ENCODE measurements around the gene NPSR1. TPM values are rescaled to one million over a fixed set of nuclear protein-coding genes. Genes with fewer than 3 reads are reported as not detected.

The NPSR1 gene
- total RNA-seq, 1 donor from 2014 or later = not detected

DNA sequence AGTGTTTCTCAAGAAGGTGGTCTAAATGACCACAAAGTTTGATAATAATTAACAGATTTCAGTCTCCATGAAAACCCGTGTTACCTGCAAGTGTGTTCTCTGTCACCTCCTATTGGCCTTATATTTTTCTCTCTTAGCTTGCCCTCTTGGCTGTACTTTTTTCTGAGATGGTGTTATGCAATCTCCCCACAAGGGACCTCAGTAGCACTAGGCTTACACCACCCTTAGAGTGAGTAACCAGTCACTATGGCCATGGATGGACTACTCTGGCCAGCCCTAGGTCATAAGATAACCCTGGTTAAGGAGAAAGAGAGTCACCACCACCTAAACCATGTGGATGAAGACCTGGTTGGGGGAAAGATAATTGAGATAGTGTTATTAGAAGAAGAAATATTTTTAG, 76.8 kb downstream of the NPSR1 start:
- no peak overlapping the region for H3K4me3 Mint-ChIP-seq
- H3K36me3 Mint-ChIP-seq (ENCODE audit: low read depth) = no peaks in the 10 kb centered on the region
- H3K4me1 Mint-ChIP-seq = no peaks in the 10 kb centered on the region
- DNase-seq = no peak
- peaks cover 5% of the 10 kb centered on the region for H3K27me3 Mint-ChIP-seq
- no peak overlapping the region for H3K27ac Mint-ChIP-seq
- intact Hi-C loops (cut with micrococcal nuclease) = no loop called here
- H3K9me3 Mint-ChIP-seq = no peaks in the 10 kb centered on the region

DNA sequence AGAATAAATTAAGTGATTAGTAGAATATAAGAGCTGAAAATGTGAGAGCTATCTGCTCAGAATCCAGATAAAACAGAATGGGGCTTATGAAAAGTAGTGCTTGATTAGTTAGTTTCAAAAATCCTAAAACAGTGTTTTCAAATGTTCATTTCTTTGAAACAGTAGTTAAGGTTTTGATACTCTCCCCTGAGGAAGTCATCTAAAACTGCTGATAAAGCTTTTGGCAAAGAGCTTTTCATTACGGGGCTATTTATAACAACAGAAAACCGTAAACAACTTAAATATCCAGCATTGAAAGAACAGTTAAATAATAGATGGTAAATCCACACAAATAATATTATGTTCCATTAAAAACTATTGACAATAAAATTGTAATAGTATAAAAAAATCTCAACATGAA, 77.5 kb downstream of the NPSR1 start:
- H3K27ac Mint-ChIP-seq = no peak overlapping the region
- no peaks in the 10 kb centered on the region for H3K36me3 Mint-ChIP-seq (ENCODE audit: low read depth)
- DNase-seq = no peak
- H3K27me3 Mint-ChIP-seq = peaks cover 5% of the 10 kb centered on the region
- no peaks in the 10 kb centered on the region for H3K4me1 Mint-ChIP-seq
- H3K4me3 Mint-ChIP-seq = no peak overlapping the region
- no peaks in the 10 kb centered on the region for H3K9me3 Mint-ChIP-seq
- intact Hi-C loops (cut with micrococcal nuclease) = no loop called here

DNA sequence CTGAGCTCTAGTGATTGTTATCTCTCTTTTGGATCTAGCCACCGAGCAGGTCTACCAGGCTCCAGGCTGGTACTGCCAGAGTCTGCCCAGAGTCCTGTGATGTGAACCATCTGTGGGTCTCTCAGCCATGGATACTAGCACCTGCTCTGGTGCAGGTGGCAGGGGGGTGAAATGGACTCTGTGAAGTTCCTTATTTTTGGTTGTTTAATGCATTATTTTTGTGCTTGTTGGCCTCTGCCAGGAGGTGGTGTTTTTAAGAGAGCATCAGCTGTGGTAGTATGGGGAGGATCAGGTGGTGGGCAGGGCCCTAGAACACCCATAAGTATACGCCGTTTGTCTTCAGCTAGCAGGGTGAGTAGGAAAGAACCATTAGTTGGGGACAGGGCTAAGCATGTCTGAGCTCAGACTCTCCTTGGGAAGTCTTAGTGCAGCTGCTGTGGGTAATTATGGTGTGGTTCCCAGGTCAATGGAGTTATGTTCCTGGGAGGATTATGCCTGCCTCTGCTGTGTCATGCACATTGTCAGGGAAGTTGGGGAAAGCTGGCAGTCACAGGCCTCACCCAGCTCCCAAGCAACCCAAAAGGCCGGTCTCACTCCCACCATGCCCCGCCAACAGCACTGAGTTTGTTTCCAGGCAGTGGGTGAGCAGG, 81.8 kb downstream of the NPSR1 start:
- Mint-ChIP-seq H3K4me3 (no peak overlapping the region), H3K4me1 (no peaks in the 10 kb centered on the region), H3K27me3 (peaks cover 2% of the 10 kb centered on the region), H3K36me3 (ENCODE audit: low read depth) (no peaks in the 10 kb centered on the region), H3K27ac (no peak overlapping the region), H3K9me3 (no peaks in the 10 kb centered on the region)
- intact Hi-C loops (cut with micrococcal nuclease) = no loop called here
- no peak for DNase-seq

DNA sequence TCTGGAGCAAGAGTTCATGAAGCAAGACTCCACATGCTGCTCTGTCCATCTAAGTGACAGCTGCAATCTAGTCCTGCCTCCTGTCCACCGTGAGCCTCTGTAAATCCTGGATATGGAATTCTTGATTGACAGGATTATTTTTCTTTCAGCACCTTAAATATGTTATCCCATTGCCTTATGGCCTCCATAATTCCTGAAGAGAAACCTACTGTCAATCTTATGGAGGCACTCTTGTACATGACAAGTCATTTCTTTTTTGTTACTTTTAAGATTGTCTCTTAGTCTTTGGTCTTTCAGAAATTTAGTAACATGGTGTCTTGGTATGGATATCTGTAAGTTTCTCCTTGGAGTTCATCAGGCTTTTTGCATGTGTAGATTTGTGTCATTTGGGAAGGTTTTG, 82.8 kb downstream of the NPSR1 start:
- intact Hi-C loops (cut with micrococcal nuclease) = no loop called here
- Mint-ChIP-seq H3K27ac (no peak overlapping the region), H3K4me3 (no peak overlapping the region)

DNA sequence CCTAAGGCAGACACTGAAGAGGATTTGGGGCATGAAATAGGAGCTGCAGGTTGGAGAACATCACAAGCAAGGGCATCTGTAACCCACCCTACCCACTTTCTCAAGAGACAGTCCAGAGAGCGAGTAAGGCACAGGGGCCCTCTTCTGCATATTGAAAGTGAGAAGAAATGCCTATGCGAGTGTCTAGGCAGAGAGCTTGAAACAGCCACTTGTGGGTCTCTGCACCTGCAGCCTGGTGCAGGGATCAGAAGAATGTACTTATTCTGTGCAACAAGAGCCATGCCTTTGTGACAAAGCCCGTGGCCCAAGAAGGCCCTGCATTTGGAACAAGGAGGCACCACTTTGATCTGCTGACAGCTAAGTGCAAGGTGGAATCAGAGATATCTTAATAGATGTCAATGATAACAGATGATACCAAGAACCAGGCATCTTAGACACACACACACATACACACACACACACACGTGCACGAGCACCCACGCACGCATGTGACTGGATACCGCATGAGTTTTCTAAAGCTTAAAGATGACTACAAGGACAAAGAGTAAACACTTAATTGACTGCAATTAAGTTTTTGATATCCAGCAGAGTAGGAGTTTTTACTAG, 89.3 kb downstream of the NPSR1 start:
- Mint-ChIP-seq H3K4me3 (no peak overlapping the region), H3K27me3 (no peaks in the 10 kb centered on the region), H3K4me1 (no peaks in the 10 kb centered on the region), H3K27ac (no peak overlapping the region), H3K9me3 (no peaks in the 10 kb centered on the region), H3K36me3 (ENCODE audit: low read depth) (no peaks in the 10 kb centered on the region)
- no peak for DNase-seq
- intact Hi-C loops (cut with micrococcal nuclease) = no loop called here

More for the DNA sequence above, 82.8 kb downstream of the NPSR1 start:
- DNase-seq = no peak
- Mint-ChIP-seq H3K4me1 (no peaks in the 10 kb centered on the region), H3K27me3 (peaks cover 2% of the 10 kb centered on the region), H3K36me3 (ENCODE audit: low read depth) (no peaks in the 10 kb centered on the region), H3K9me3 (no peaks in the 10 kb centered on the region)

DNA sequence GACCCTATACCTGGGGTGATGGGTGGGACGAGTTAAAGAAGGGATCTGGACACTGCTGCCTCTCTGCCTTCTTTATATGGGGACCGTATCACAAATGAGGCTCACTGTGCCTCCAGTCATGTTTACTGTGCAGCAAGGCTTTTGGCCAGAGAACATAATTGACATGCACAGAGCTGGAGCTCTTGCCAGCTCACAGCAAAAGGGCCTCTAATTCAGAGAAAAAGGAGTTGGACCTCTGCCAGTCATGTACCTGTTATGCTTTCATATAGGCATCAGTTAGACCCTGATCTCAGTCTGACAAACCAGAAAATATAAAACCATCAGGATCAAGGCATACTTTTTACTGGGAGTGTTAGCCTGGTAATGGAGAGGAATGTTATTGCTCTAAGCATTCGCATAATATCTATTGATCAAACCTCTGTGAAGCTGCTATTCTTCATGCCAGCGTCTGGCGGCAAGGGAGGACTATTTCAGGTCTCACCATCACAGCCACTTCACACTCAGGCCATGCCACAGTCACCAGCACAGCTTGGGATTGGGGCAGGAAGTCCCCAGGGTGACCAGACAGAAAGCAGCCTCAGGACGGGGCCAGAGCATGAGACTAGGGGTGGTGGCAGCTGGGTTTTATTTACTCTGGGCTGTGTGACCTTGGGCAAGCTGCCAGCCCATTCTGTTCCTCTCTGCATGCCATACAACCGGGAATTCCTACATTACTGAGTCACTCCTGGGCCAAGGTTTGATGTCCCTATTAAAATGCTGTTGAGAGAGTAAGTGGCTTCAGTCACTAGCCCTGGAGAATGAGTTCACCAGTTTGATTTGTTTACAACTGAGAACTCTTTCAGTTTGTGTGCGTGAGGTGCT, 90.1 kb downstream of the NPSR1 start:
- no peak overlapping the region for H3K4me3 Mint-ChIP-seq
- no peaks in the 10 kb centered on the region for H3K27me3 Mint-ChIP-seq
- no peak overlapping the region for H3K27ac Mint-ChIP-seq
- no peak for DNase-seq
- H3K9me3 Mint-ChIP-seq = no peaks in the 10 kb centered on the region
- H3K4me1 Mint-ChIP-seq = no peaks in the 10 kb centered on the region
- H3K36me3 Mint-ChIP-seq (ENCODE audit: low read depth) = no peaks in the 10 kb centered on the region
- intact Hi-C loops (cut with micrococcal nuclease) = no loop called here

DNA sequence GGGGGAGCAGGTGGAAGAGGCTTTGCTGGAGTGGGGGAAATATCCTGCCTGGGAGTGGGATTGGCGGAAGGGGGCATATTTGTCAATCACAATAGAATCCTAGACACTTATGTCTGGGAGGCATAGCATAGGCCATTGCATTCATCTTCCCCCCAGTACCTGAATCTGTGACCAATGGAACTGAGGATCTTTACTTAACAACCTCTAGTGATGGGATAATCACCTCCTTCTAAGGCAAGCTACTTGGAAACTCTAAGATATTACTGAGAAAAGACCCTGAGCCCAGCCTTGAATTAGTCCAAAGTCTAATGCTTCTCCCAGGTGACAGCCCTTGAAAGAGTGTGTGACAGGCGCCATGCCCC, 90.7 kb downstream of the NPSR1 start:
- no peak overlapping the region for H3K27ac Mint-ChIP-seq
- intact Hi-C loops (cut with micrococcal nuclease) = no loop called here

DNA sequence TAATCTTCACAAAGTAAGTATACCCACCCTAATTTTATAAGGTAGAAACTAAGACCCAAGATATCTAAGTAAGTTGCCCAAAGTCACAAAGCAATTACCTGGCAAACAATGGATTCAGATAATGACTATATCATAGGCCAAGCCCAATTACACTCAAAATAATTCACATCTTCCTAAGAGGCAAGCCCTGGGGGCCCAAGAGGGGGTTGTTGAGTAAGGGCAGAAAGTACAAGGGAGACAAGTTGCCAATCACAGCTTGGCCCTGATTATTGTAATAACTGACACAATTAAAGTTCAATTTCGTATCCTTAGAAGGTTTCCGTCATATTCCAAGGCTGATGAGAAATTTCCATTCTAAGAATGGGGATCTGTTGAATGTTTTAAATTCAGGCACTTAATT, 91.4 kb downstream of the NPSR1 start:
- no peaks in the 10 kb centered on the region for H3K36me3 Mint-ChIP-seq (ENCODE audit: low read depth)
- no peaks in the 10 kb centered on the region for H3K4me1 Mint-ChIP-seq
- no peak overlapping the region for H3K27ac Mint-ChIP-seq
- no peak for DNase-seq
- H3K4me3 Mint-ChIP-seq = no peak overlapping the region
- H3K9me3 Mint-ChIP-seq = no peaks in the 10 kb centered on the region
- no peaks in the 10 kb centered on the region for H3K27me3 Mint-ChIP-seq
- intact Hi-C loops (cut with micrococcal nuclease) = no loop called here

More for the DNA sequence above, 90.7 kb downstream of the NPSR1 start:
- Mint-ChIP-seq H3K9me3 (no peaks in the 10 kb centered on the region), H3K4me3 (no peak overlapping the region), H3K4me1 (no peaks in the 10 kb centered on the region), H3K27me3 (no peaks in the 10 kb centered on the region), H3K36me3 (ENCODE audit: low read depth) (no peaks in the 10 kb centered on the region)
- DNase-seq = no peak

DNA sequence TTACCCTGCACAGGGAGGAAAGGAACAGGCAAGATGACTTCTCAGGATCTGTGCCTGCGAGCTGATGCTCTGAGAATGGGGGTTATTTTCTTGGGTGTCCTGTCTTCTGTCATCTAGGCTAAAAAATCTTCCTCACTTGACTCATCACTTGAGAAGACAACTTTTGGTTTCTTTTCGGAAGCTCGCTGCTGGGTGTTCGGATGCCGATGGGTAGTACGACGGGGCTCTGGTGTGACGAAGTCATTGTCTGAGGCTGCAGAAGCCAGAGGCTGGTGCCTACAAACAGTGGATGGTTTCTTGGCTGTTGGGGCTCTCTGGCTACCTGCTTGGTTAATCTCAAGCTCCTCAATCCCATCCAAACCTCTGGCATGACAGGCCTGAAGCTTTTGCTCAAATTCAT, 92.2 kb downstream of the NPSR1 start:
- Mint-ChIP-seq H3K4me1 (no peaks in the 10 kb centered on the region), H3K9me3 (no peaks in the 10 kb centered on the region), H3K36me3 (ENCODE audit: low read depth) (no peaks in the 10 kb centered on the region), H3K4me3 (no peak overlapping the region), H3K27ac (no peak overlapping the region), H3K27me3 (no peaks in the 10 kb centered on the region)
- intact Hi-C loops (cut with micrococcal nuclease) = no loop called here
- DNase-seq = no peak

DNA sequence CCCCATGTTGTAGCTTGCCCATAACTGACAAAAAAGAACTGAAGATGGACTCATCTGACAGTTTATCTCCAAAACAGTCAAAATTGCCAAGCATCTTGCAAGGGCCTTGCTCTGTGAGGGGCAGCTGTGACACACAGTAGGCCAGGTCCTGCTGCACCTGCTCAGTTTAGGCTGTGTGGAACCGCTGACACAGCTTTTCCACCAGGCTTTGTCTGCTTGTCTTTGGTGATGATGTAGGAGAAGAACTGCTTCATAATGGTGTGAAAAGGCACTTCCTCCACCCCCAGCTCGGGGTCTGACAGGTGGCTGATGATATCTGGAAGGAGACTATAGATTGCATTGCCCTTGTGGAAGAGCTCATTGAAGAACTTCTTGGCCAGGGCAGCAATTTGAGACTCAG, 92.6 kb downstream of the NPSR1 start:
- Mint-ChIP-seq H3K36me3 (ENCODE audit: low read depth) (no peaks in the 10 kb centered on the region), H3K4me3 (no peak overlapping the region), H3K27me3 (no peaks in the 10 kb centered on the region), H3K4me1 (no peaks in the 10 kb centered on the region), H3K27ac (no peak overlapping the region), H3K9me3 (no peaks in the 10 kb centered on the region)
- intact Hi-C loops (cut with micrococcal nuclease) = no loop called here
- no peak for DNase-seq

DNA sequence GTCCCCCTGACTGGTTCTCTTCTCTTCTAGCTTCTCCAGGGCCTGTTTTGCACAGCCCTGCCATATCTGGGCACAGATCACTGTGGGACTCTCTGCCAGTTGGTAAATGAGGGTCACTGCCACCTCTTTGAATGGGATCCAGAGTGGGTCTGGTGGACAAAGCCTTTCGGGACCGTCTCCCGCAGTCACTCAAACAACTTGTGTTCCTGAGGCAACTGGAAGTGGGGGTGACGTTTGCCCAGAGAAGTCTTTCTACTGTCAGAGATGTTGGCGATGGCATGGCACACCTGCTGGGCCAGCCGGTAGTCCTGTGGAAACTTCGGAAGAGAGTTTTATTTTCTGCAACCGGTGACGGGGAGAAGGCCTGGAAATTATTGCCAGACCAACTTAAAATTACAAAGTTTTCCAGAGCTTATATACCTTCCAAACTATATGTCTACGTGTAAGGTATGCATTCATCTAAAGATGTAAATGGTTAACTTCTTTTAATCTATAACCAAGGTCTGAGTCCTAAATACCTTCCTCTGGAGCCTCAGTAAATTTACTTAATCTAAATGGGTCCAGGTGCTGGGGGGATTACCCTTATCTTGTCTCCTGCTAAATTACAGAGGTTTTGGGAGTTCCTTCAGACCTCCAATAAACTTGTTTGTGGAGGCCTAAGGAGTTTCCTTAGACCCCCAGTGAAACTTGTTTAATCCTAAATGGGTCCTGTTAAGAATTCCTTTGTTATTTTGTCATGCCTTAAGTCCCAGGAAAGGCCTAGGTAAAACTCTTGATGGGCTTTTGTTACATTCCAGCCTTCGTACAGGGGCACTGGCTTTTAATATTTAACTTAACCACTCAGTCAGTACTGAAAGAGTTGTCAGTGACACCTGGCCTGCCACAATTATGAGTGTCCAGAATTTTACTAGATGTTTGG, 94.0 kb downstream of the NPSR1 start:
- no peaks in the 10 kb centered on the region for H3K9me3 Mint-ChIP-seq
- intact Hi-C loops (cut with micrococcal nuclease) = no loop called here
- no peaks in the 10 kb centered on the region for H3K36me3 Mint-ChIP-seq (ENCODE audit: low read depth)
- no peak overlapping the region for H3K4me3 Mint-ChIP-seq
- no peaks in the 10 kb centered on the region for H3K4me1 Mint-ChIP-seq
- H3K27ac Mint-ChIP-seq = no peak overlapping the region
- DNase-seq = no peak
- H3K27me3 Mint-ChIP-seq = no peaks in the 10 kb centered on the region

DNA sequence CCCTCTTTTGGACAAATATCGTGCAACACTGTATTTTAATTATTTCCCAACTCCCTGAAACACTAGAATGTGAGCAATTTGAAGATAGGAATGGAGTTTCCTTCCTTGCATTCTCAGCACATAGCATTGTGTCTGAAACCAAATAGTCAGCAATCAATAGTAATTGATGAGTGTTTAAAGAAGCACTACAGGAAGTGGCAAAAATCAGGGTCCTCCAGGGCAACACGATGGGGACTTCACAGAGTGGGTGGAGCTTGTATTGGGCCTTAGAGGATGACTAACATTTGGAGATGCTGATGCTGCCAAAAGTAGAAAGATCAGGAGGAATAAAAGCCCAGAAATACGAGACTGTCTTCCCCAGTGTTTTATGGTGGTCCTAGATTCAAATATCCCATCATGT, 94.9 kb downstream of the NPSR1 start:
- DNase-seq = no peak
- Mint-ChIP-seq H3K36me3 (ENCODE audit: low read depth) (no peaks in the 10 kb centered on the region), H3K27me3 (no peaks in the 10 kb centered on the region), H3K27ac (no peak overlapping the region), H3K9me3 (no peaks in the 10 kb centered on the region), H3K4me3 (no peak overlapping the region), H3K4me1 (no peaks in the 10 kb centered on the region)
- intact Hi-C loops (cut with micrococcal nuclease) = no loop called here

DNA sequence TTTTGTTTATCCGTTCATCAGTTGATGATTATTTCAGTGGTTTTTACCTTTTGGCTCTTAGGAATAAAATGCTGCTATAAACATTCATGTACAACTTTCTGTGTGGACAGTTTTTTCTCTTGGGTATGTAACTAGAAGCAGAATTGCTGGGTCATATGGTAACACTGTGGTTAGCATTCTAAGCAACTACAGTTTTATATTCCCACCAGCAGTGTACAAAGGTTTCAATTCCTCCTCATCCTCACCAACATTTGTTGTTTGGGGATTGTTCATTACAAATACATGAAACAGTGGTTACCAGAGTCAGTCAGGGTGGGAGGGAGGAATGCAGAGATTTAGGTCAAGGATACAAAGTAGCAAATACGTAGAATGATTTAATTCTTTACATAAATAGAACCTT, 97.0 kb downstream of the NPSR1 start:
- Mint-ChIP-seq H3K4me1 (no peaks in the 10 kb centered on the region), H3K27me3 (no peaks in the 10 kb centered on the region), H3K27ac (no peak overlapping the region), H3K4me3 (no peak overlapping the region), H3K9me3 (no peaks in the 10 kb centered on the region), H3K36me3 (ENCODE audit: low read depth) (no peaks in the 10 kb centered on the region)
- intact Hi-C loops (cut with micrococcal nuclease) = no loop called here
- DNase-seq = no peak

DNA sequence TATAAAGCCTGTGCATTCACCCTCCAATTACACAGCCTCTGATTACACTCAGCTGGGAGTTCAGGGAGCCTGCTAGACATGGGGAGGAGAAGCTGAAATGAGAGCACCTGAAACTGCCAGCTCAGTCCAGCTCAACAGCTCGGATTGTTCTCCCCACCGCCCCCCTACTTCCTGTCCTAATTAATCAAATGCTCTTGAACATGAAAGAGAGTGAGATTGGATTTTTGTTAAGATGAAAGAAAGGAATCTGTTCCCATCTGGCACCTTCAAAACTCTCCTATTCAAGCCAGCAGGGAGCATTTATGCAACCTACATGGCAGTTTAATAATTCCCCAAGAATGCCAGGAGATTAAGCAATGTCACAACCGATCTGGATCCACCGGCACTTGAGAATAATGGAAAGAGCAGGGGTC, 98.0 kb downstream of the NPSR1 start:
- Mint-ChIP-seq H3K4me1 (no peaks in the 10 kb centered on the region), H3K4me3 (no peak overlapping the region), H3K9me3 (no peaks in the 10 kb centered on the region), H3K27me3 (no peaks in the 10 kb centered on the region), H3K27ac (no peak overlapping the region), H3K36me3 (ENCODE audit: low read depth) (no peaks in the 10 kb centered on the region)
- DNase-seq = no peak
- intact Hi-C loops (cut with micrococcal nuclease) = no loop called here
